ACC112 (cell line): Measurements from ENCODE around the gene CENPB.

Experiments used
- H2AFZ ChIP-seq: fragments of 200-600 bp; sonication (generic); one replicate; pipeline ENCODE4 v1.6.0; 2017; ENCODE audit warnings: antibody characterized with exemption, low read length; ENCODE audit not compliant: unreplicated experiment
- H3K27ac ChIP-seq: fragments of 200-600 bp; sonication (generic); 2 replicates; pipeline ENCODE4 v1.5.1; 2014; ENCODE audit warnings: low read depth, mild to moderate bottlenecking, antibody characterized with exemption, low read length, moderate library complexity
- H3K27me3 ChIP-seq: fragments of 200-600 bp; sonication (generic); 2 replicates; pipeline ENCODE4 v1.6.1; 2014; ENCODE audit warnings: mild to moderate bottlenecking, antibody characterized with exemption, low read length, moderate library complexity, mixed read lengths; ENCODE audit not compliant: insufficient read depth
- H3K36me3 ChIP-seq: fragments of 200-600 bp; sonication (generic); 2 replicates; pipeline ENCODE4 v1.6.1; 2016; ENCODE audit warnings: mild to moderate bottlenecking, antibody characterized with exemption, low read length, moderate library complexity, mixed read lengths; ENCODE audit not compliant: insufficient read depth
- H3K4me1 ChIP-seq: fragments of 200-600 bp; sonication (generic); one replicate; pipeline ENCODE4 v1.6.1; 2016; ENCODE audit warnings: low read length, mixed read lengths; ENCODE audit not compliant: insufficient read depth, unreplicated experiment, control insufficient read depth
- H3K4me3 ChIP-seq: fragments of 200-600 bp; sonication (generic); 2 replicates; pipeline ENCODE4 v1.5.1; 2014; ENCODE audit warnings: mild to moderate bottlenecking, low read depth, low read length
- H3K79me2 ChIP-seq: fragments of 200-600 bp; sonication (generic); one replicate; pipeline ENCODE4 v1.6.0; 2016; ENCODE audit warnings: low read length; ENCODE audit not compliant: control insufficient read depth, unreplicated experiment, insufficient read depth

CENPB gene

DNA sequence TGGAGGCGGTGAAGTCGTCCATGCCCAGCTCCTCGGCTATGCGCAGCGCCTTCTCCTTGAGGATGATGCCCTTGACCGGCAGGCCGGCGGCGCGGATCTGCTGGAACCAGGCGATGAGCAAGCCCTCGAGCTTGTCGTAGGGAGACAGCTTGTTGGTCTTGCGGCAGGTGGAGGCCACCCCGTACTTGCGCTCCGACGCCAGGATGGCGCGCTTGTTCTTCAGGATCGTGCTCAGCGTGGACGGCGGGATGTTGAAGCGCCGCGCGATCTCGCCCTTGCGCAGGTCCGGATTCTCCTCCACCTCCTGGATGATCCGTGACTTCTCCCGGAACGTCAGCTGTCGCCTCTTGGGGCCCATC, 435 bp downstream of the CENPB start:
- peak overlapping the region; percentile 60 for H3K27ac ChIP-seq
- no peak overlapping the region for H2AFZ ChIP-seq

DNA sequence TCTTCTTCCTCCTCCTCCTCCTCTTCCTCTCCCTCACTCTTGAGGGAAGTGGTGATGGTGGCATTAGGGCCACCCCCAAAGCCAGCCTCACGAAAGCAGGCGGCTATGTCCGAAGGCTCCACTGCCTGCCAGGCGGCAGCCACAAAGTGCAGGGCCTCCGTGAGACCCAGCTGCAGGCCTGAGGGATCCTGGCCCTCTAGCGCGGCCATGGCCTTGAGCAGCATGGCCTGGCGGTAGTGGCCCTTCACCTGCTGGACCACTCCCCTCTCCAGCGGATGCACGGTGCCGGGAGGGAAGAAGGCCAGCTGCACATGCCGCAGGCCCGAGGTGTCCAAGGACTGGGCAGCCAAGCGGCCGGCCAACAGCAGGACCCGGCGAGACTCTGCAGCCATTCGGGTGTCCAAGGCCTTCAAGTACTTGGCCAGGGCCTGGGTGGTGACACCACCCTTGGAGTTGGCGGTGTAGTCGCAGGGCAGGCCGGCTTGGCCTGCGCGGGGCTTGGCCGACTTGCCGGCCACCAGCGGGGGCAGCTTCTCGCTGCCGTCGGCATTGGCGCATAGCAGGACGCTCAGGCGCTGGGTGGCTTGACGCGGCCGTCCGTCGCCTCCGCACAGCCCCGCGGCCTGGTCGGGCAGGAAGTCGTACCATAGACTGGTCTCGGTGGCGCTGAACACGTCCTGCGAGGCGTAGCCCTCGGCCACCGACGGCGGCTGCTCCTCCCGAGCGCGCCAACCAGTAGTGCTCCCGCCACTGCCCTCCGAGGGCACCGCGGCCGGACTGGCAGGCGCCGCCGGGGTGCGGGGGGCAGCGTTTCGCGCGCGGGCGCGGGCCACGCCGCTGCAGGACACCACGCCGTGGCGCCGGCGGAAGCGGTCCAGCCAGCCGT, 1.1 kb downstream of the CENPB start:
- Histone ChIP-seq H3K36me3 (peaks cover 2% of the 10 kb centered on the region; the same call in 1 of the 2 replicates), H3K27me3 (no peaks in the 10 kb centered on the region), H3K79me2 (peaks cover 32% of the 10 kb centered on the region), H3K4me1 (peaks cover 36% of the 10 kb centered on the region), H3K4me3 (peak overlapping the region; percentile 98), H2AFZ (no peak overlapping the region), H3K27ac (peak overlapping the region; percentile 60)

More for the DNA sequence above, 435 bp downstream of the CENPB start:
- Histone ChIP-seq H3K27me3 (no peaks in the 10 kb centered on the region), H3K4me3 (peak overlapping the region; percentile 98), H3K79me2 (peaks cover 32% of the 10 kb centered on the region), H3K36me3 (peaks cover 2% of the 10 kb centered on the region; the same call in 1 of the 2 replicates), H3K4me1 (peaks cover 36% of the 10 kb centered on the region)

DNA sequence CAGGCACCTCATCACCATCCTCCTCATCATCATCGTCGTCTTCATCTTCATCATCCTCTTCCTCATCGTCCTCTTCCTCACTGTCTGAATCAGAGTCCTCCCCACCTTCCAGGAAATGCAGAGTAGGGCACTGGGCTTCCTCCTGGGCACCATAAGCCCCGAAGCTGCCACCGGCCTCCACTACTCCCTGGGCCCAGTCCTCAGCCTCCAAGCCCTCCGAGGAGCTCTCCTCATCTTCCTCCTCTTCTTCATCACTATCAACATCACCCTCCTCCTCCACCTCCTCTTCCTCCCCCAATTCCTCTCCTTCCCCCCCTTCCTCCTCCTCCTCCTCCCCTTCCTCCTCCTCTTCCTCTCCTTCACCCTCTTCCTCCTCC, 1.7 kb downstream of the CENPB start:
- Histone ChIP-seq H3K4me1 (peaks cover 36% of the 10 kb centered on the region), H3K79me2 (peaks cover 32% of the 10 kb centered on the region), H2AFZ (no peak overlapping the region), H3K4me3 (peak overlapping the region; percentile 98), H3K27ac (no peak overlapping the region), H3K27me3 (no peaks in the 10 kb centered on the region), H3K36me3 (peaks cover 2% of the 10 kb centered on the region; the same call in 1 of the 2 replicates)

DNA sequence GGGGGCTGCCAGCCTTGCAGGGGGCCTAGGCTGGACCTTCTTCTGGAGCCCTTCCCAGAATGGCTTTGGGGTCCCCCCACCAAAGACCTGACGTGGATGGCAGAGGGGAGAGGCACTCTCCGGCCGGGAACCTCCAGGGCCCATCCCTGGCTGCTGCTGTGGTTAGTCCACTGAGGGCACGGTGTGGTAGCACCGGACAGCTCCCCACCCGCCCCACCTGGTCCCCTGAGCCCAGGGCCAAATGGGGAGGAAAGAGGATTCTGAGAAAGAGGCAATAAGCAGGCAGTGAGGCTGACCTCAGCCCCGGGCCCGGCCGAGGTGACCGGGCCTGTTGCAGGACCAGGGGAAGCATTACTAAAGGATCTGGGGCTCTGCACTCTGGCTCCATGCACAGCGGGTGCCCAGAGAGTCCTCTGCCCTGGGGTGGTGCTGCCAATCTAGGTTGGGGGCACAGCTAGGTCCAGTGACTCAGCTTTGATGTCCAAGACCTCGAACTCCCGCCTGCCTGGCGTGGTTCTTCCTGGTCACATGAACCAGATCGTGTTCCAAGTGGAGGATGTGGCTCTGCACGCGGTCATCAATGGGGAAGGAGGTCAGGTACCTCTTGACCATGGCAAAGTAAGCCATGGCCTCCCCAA, 2.2 kb downstream of the CENPB start:
- Histone ChIP-seq H2AFZ (no peak overlapping the region), H3K27ac (no peak overlapping the region), H3K79me2 (peaks cover 32% of the 10 kb centered on the region), H3K4me3 (peak overlapping the region; percentile 98), H3K4me1 (peaks cover 36% of the 10 kb centered on the region), H3K36me3 (peaks cover 2% of the 10 kb centered on the region; the same call in 1 of the 2 replicates), H3K27me3 (no peaks in the 10 kb centered on the region)

DNA sequence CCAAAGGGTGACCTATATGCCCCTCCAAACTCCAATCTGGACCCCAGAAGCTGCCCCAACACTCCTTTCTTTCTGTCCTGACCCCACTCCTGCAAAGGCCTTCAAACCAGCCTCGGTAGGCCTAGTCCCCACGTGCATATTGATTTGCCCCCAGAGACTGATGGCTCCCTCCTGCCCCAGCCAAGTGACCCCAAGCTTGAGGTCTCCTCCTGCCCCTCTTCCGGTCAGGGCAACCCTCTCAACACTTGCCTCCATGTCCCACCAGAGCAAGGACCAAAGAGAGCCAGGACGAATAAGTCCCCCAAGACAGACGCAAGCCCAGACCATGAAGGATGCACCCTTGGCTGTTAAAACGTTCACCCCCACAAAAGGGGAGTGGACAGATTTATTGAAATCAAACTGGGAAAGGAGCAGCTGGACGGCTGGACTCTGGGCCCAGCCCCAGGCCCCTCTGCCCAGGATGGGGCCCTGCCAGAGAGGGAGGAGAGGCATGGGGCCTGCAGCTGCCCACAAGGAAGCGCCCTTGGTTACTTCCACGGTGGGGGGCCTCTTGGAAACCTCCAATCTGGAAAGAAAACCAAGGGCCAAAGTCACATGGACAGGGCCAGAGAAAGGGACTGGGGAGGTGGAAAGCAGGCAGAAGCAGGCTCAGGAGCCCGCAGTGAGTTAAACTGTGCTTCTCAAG, 2.9 kb downstream of the CENPB start:
- Histone ChIP-seq H3K27ac (no peak overlapping the region), H3K27me3 (0 out of 2 replicates have a peak, but pooled peaks cover 4% of the 10 kb centered on the region), H3K4me1 (peaks cover 31% of the 10 kb centered on the region), H3K4me3 (peak overlapping the region; percentile 98), H2AFZ (no peak overlapping the region), H3K36me3 (peaks cover 2% of the 10 kb centered on the region; the same call in 1 of the 2 replicates), H3K79me2 (peaks cover 32% of the 10 kb centered on the region)

DNA sequence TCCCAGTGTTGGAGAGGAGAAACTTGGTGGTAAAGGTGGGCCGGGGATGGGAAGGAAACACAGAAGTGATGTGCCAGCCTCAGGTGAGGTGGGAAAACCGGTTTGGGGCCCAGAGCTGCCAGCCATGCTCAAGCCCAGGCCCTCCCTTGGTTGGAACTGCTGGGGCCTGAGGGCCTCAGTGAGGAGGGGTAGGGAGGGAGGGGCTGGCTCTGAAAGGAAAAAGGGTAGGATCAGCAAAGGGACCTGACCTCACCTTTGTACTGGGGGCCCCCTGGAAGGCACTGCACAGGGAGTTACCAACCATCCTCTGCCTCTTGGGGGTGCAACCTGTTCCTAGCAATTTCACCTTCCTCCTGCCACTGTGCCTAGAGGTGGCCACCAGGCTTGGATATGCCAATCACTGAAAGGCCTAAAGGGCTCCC, 3.5 kb downstream of the CENPB start:
- H3K79me2 ChIP-seq, result peaks cover 32% of the 10 kb centered on the region
- 0 out of 2 replicates have a peak, but pooled peaks cover 10% of the 10 kb centered on the region for H3K27me3 ChIP-seq
- H3K36me3 ChIP-seq, result peaks cover 2% of the 10 kb centered on the region; the same call in 1 of the 2 replicates
- H3K27ac ChIP-seq, result no peak overlapping the region
- H3K4me3 ChIP-seq, result no peak overlapping the region; the same call in 1 of the 2 replicates
- no peak overlapping the region for H2AFZ ChIP-seq
- H3K4me1 ChIP-seq, result peaks cover 26% of the 10 kb centered on the region

DNA sequence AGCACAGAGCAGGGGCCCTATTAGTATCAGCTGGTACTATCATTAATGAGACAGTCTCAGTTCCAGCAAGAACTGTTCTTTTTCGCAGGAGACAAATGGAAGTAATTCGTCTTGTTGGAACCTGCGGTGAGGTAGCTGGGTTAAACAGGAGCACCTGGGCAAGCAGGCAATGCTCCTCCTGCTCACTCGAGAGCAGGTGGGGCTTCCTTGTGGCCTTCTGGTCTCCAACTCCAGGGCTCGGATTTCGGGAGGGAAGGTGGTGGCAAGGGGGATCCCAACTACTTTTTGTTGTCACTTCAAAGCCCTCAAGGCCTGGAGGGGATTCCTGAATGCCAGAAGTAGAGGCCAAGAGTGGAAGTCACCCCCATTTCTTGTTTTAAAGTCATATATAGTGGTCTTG, 3.9 kb downstream of the CENPB start:
- Histone ChIP-seq H3K27ac (no peak overlapping the region), H3K4me1 (peaks cover 24% of the 10 kb centered on the region), H2AFZ (no peak overlapping the region), H3K4me3 (no peak overlapping the region), H3K27me3 (0 out of 2 replicates have a peak, but pooled peaks cover 10% of the 10 kb centered on the region), H3K36me3 (peaks cover 2% of the 10 kb centered on the region; the same call in 1 of the 2 replicates), H3K79me2 (peaks cover 32% of the 10 kb centered on the region)

DNA sequence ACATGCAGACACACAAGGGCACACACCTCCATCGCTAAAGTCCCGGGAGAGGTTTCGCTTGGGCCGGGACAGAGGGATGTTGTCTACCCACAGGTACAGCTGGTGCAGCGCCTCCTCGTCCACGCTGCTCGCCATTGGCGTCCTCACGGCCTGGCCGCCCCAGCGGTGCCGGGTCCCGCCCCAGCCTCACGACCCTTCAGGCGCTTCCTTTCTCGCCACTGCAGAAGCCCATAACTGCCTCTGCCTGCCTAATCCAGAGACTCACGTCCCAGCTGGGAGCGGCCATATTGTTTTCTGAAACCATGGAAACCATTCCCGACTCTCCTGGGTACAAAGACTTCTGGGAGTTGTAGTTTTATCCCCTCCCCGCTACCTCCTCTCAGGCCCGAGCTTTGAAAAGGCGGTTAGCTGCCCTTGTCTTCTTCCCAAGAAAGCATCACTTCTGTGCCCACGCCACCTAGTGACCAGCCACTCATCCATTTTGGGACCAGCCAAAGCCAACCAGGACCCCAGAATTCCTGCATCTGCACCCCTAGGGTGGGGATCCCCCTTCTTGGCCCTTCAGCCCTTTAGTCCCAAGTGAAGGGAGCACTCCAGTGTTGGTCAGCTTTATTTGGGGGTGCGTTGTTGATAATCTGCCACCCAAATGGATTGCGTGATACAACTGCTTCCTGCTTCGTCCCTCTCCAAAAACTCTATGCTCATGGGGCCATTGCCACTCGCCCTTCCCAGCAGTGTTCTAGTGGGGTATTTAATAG, 5.2 kb downstream of the CENPB start, which contains the start of gene SPEF1:
SPEF1 (minus strand) TSS at position 296 of the 758 bp plus-strand sequence; CDS start at position 135, 161 bp downstream.
- Histone ChIP-seq H3K79me2 (peaks cover 32% of the 10 kb centered on the region), H3K27ac (no peak within 1 kb of the TSS), H3K4me1 (peaks cover 17% of the 10 kb centered on the region), H3K27me3 (0 out of 2 replicates have a peak, but pooled peaks cover 10% of the 10 kb centered on the region), H3K4me3 (peak within 1 kb of the TSS; percentile 72), H3K36me3 (peaks cover 2% of the 10 kb centered on the region; the same call in 1 of the 2 replicates), H2AFZ (no peak within 1 kb of the TSS)

DNA sequence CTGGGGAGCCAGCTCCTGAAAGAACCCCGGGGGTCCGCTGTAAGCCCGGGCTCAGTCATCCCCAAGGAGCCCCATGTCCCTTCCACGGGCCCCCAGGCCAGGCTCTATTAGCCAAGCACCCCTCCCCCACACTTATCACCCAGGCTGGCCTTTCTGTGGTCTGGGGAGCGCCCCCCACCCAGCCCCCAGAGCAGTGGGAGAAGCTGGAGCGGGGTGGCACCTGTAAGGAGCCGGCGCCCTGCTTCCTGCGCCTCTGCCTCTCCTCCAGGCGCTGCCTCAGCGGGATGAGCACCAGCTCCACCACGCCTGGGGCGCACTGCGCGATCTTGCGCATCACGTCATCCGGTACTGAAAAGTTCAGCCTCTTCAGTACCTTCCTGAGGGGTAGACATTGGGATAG, 7.6 kb downstream of the CENPB start:
- H3K4me1 ChIP-seq, result peaks cover 6% of the 10 kb centered on the region
- H3K36me3 ChIP-seq, result peaks cover 2% of the 10 kb centered on the region; the same call in 1 of the 2 replicates
- H3K79me2 ChIP-seq, result peaks cover 9% of the 10 kb centered on the region
- no peak overlapping the region for H3K27ac ChIP-seq
- no peak overlapping the region for H3K4me3 ChIP-seq
- 0 out of 2 replicates have a peak, but pooled peaks cover 10% of the 10 kb centered on the region for H3K27me3 ChIP-seq
- no peak overlapping the region for H2AFZ ChIP-seq
